BE2C (cell line): Measurements from ENCODE around the gene LUZP1.

Experiments used
- DNase-seq: peaks from one replicate; pipeline ENCODE4 v3.0.0-alpha.2; 2020
- H3K27me3 ChIP-seq: fragments of 250-450 bp; sonication (Bioruptor Pico); 2 replicates; pipeline ENCODE4 v1.5.1; 2020; ENCODE audit warnings: mild to moderate bottlenecking
- H3K36me3 ChIP-seq: fragments of 250-450 bp; sonication (Bioruptor Pico); 2 replicates; pipeline ENCODE4 v1.5.1; 2020; ENCODE audit warnings: mild to moderate bottlenecking
- H3K4me1 ChIP-seq: fragments of 250-450 bp; sonication (Bioruptor Pico); 2 replicates; pipeline ENCODE4 v1.5.1; 2020
- H3K4me3 ChIP-seq: 2 replicates; pipeline ENCODE4 v1.5.1; 2011; ENCODE audit warnings: low read depth, low read length
- H3K9me3 ChIP-seq: fragments of 250-450 bp; sonication (Bioruptor Pico); 2 replicates; pipeline ENCODE4 v1.5.1; 2020
- CTCF ChIP-seq: IDR thresholded peaks from 2 replicates; pipeline ENCODE4 v1.5.1; 2012; ENCODE audit warnings: mild to moderate bottlenecking, low read depth, low read length

Gene LUZP1

GRCh38 chr1:23114424-23115079 lies 54.1 kb downstream of the LUZP1 start:
- no peaks in the 10 kb centered on the region for H3K9me3 ChIP-seq
- no peaks in the 10 kb centered on the region for H3K4me1 ChIP-seq
- no peaks in the 10 kb centered on the region for H3K27me3 ChIP-seq
- TF ChIP-seq CTCF: no peak
- no peak overlapping the region for H3K4me3 ChIP-seq
- H3K36me3 ChIP-seq: no peaks in the 10 kb centered on the region
- no peak for DNase-seq

GRCh38 chr1:23111600-23112535 lies 56.8 kb downstream of the LUZP1 start:
- Histone ChIP-seq H3K9me3 (no peaks in the 10 kb centered on the region), H3K4me3 (no peak overlapping the region), H3K4me1 (no peaks in the 10 kb centered on the region), H3K36me3 (no peaks in the 10 kb centered on the region), H3K27me3 (no peaks in the 10 kb centered on the region)
- no peak for DNase-seq
- no peak for TF ChIP-seq CTCF

GRCh38 chr1:23110391-23110790 lies 58.3 kb downstream of the LUZP1 start:
- no peak for DNase-seq
- TF ChIP-seq CTCF: no peak
- no peaks in the 10 kb centered on the region for H3K4me1 ChIP-seq

GRCh38 chr1:23108918-23109533 lies 59.6 kb downstream of the LUZP1 start:
- TF ChIP-seq CTCF: no peak
- no peaks in the 10 kb centered on the region for H3K36me3 ChIP-seq
- H3K4me3 ChIP-seq: no peak overlapping the region
- no peak for DNase-seq
- H3K27me3 ChIP-seq: no peaks in the 10 kb centered on the region
- no peaks in the 10 kb centered on the region for H3K4me1 ChIP-seq
- no peaks in the 10 kb centered on the region for H3K9me3 ChIP-seq

More at GRCh38 chr1:23110391-23110790, 58.3 kb downstream of the LUZP1 start:
- H3K4me3 ChIP-seq: no peak overlapping the region
- no peaks in the 10 kb centered on the region for H3K9me3 ChIP-seq
- H3K36me3 ChIP-seq: no peaks in the 10 kb centered on the region
- no peaks in the 10 kb centered on the region for H3K27me3 ChIP-seq

GRCh38 chr1:23103001-23103889 lies 65.4 kb downstream of the LUZP1 start:
- no peak overlapping the region for H3K4me3 ChIP-seq
- H3K36me3 ChIP-seq: no peaks in the 10 kb centered on the region
- DNase-seq: no peak
- no peak for TF ChIP-seq CTCF
- no peaks in the 10 kb centered on the region for H3K9me3 ChIP-seq
- H3K4me1 ChIP-seq: no peaks in the 10 kb centered on the region
- H3K27me3 ChIP-seq: no peaks in the 10 kb centered on the region
